Measurements from ENCODE around the gene CDK2AP2. TPM values are rescaled to one million over a fixed set of nuclear protein-coding genes. Genes with fewer than 3 reads are reported as not detected.

The CDK2AP2 gene
- total and polyA plus RNA-seq, 10 of the 15 experiments (the other 5 are each of a cell fraction or from before 2014, with no cell fraction given), result 8.0 to 177 (median 40.9) TPM

- Histone ChIP-seq H3K79me2 (ENCODE audit: control insufficient read depth, insufficient read depth, low read length) (no peaks in the 10 kb centered on the region), H3K4me1 (ENCODE audit: control insufficient read depth, insufficient read depth, low read length) (no peaks in the 10 kb centered on the region), H3K4me2 (ENCODE audit: control insufficient read depth, insufficient read depth) (no peak overlapping the region), H3K27me3 (replicated peaks in 1 of 2; ENCODE audit: control insufficient read depth in 2 of 2, insufficient read depth in 2 of 2, low read length in 1 of 2) (no peaks in the 10 kb centered on the region; a peak in 1 of 4 replicates), H3K4me3 (no peak overlapping the region), H3K9me3 (replicated peaks; ENCODE audit: control insufficient read depth, insufficient read depth, low read length) (peaks cover 7% of the 10 kb centered on the region; the same call in 2 of the 3 replicates), H4K20me1 (ENCODE audit: control insufficient read depth, insufficient read depth) (no peaks in the 10 kb centered on the region), H2AFZ (ENCODE audit: control insufficient read depth, low read depth, low read length) (no peak overlapping the region), H3K27ac (ENCODE audit: control insufficient read depth, insufficient read depth) (no peak overlapping the region), H3K9ac (ENCODE audit: control insufficient read depth, insufficient read depth, low read length) (no peak overlapping the region), H3K36me3 (ENCODE audit: control insufficient read depth in 2 of 2, insufficient read depth in 2 of 2, low read length in 1 of 2) (no peaks in the 10 kb centered on the region)
- intact Hi-C loops (cut with micrococcal nuclease; ENCODE audit: unreplicated experiment), result no loop called here
- BruUV-seq (replicated peaks), result no TSS peak
- POLR2A ChIA-PET, result no interaction called here
- WGBS (ENCODE audit: insufficient coverage, insufficient replicate concordance, low lambda C conversion rate, missing lambda C conversion rate), result 47% methylated on average over 6 of the region's 6 CpGs
- FAIRE-seq, result no peak
- in situ Hi-C loops (cut with MboI), result no loop called here
- DNase-seq (ENCODE audit: low read depth, low spot score), result no peak
- RAD21 ChIA-PET (ENCODE audit: unreplicated experiment), result no interaction called here
- TF ChIP-seq KDM1A (IDR thresholded peaks at IDR 0.05; ENCODE audit: borderline replicate concordance) (no peak), ZBTB40 (IDR thresholded peaks at IDR 0.05; ENCODE audit: borderline replicate concordance) (no peak), SREBF2 (IDR thresholded peaks at IDR 0.05; ENCODE audit: low read length) (no peak), IKZF2 (IDR thresholded peaks at IDR 0.05) (no peak), ZNF207 (IDR thresholded peaks at IDR 0.05; ENCODE audit: borderline replicate concordance) (no peak), CBX5 (IDR thresholded peaks at IDR 0.05; ENCODE audit: low read depth) (no peak), ZNF622 (IDR thresholded peaks at IDR 0.05) (no peak)
- ATAC-seq, result no peak
- SMC1A ChIA-PET (ENCODE audit: uncharacterized antibody, unreplicated experiment), result no interaction called here
- CTCF ChIA-PET, result interaction anchor here (0.6 kb wide), 1 partner anchor 297 kb away, joined by 3 read pairs; no protein-coding TSS in a partner anchor
Observed at GRCh38 chr11:67538306-67538705, 30.3 kb upstream of the CDK2AP2 start.

All from GM12878 (cell line).